Lower leg skin (tissue), 3 donors: ENCODE measurements around the gene LOXHD1.

Experiments used
- CTCF ChIP-seq, 3 donors: fragments of 450-650 bp; IDR thresholded peaks; one replicate each; pipeline ENCODE4 v1.5.1; 2016; ENCODE audit warnings: antibody characterized with exemption in 3 of 3, mild to moderate bottlenecking in 3 of 3, moderate library complexity in 2 of 3
- POLR2A ChIP-seq, 2 donors: fragments of 450-650 bp; IDR thresholded peaks; one replicate each; pipeline ENCODE4 v1.6.1; 2016 to 2017; ENCODE audit warnings: antibody characterized with exemption in 2 of 2, mild to moderate bottlenecking in 1 of 2, moderate library complexity in 1 of 2

GRCh38 chr18:46531482-46531881 lies 125.5 kb downstream of the LOXHD1 start:
- no peak for TF ChIP-seq CTCF (IDR thresholded peaks at IDR 0.05)
- no peak for TF ChIP-seq POLR2A (IDR thresholded peaks at IDR 0.05)
